ENCODE data around the gene CLEC2D. TPM values are rescaled to one million over a fixed set of nuclear protein-coding genes. Genes with fewer than 3 reads are reported as not detected.
A peak's percentile ranks its signal among the peaks of the same experiment; 100 is the strongest.
"Not testable (repeated sequence)": the region's sequence is repeated elsewhere in the genome, so short reads cannot be mapped to it uniquely, and the experiment has no call there.

The CLEC2D gene
- total RNA-seq, 1 experiment from 2014 or later, result 0.69 TPM

DNA sequence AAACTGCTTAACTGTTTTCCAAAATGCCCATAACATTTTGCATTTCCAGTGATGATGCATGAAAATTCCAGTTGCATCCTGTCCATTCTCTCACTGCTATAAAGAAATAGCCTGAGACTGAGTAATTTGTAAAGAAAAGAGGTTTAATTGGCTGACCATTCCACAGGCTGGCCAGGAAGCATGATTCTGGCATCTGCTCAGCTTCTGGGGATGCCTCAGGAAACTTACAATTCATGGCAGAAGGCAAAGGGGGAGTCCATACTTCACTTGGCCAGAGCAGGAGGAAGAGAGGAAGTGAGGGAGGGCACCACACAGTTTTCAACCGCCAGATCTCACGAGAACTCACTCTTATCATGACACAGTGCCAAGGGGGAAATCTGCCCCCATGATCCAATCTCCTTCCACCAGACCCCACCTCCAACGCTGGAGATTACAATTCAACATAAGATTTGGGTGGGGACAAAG is 18.2 kb upstream of the CLEC2D start:
- DNase-seq (ENCODE audit: low spot score), result no peak

DNA sequence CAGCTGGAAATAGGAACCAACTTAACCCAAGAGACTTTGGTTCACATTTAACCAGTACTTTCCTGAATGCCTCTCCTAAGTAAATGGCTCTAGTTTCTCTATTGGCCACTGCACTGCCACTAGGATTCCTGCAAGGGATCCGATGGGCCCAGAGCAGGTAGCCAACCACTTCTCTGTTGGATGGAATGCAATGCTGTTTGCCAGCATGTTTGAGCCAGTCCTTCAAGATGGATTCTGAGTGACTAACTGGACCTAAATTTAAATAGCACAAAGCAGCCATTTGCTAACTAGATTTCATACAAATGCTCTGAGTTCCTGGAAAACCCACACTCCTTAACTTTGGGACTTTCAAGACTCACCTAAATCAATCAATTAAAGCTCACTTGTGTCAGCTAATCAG is 9.5 kb upstream of the CLEC2D start:
- DNase-seq (ENCODE audit: low spot score), result no peak

DNA sequence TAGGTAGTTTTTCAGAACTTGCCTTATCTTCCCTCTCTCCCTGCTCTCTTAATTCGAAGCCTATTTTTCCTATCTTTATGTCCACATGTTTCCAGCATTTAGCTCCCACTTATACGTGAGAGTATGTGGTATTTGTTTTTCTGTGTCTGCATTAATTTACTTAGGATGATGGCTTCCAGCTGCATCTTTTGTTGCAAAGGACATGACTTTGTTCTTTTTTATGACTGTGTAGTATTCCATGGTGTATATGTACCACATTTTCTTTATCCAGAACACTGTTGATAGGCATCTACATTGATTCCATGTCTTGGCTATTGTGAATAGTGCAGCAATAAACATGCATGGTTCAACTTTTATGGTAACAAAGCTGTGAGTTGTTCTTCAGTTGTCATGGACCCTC is 7.8 kb upstream of the CLEC2D start:
- no peak for DNase-seq (ENCODE audit: low spot score)

DNA sequence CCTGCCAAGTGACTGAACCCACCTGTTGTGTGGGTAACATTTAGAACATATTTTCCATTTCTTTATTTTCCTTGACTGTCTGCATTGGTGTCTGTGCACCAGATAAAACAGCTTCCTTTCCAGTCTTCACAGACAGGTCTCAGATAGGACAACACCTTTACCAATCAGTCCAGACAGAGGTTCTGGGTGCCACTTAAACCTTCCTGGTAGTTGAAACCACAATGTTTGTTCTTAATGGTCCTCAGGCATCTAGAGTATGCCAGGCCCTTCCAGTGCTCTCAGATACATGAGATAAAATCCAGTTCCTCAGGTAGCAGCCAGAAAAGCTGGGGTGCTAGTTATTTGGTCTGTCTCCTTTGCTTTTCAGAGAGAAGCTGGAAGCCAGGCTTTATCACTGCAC is 7.0 kb upstream of the CLEC2D start:
- DNase-seq (ENCODE audit: low spot score), result no peak

DNA sequence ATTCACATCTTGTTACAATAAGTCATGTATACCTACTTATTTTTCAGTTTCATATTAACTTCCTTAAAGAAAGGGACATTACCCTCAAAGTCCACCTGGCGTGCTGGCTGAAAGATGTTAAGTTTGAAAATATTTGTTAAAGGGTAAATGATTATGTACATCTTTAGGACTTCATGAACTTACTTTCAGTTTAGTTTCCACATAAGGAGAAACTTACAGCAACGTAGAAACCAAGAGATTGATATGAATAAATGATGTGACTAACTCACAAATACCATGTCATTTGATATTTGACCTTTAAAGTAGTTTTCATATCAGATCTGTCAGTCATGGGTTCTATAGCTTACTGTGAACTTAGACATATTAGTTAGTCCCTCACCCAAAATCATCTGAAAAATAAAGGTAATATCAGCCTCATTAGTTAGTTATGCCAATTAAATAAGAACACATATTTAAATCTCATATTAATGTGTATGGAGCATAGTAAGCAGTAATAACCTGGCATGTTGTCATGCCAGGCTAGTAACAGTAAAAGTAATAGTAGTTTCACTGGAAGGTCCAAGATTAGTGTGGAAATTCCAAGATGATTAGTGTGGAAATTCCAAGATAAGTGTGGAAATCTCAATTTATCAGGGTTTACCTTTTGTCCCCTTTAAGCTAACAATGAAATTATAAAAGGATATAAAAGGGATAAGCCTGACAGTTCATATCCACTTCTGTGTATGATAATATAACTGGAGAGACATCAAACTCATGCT is 1.9 kb upstream of the CLEC2D start:
- DNase-seq (ENCODE audit: low spot score), result no peak

DNA sequence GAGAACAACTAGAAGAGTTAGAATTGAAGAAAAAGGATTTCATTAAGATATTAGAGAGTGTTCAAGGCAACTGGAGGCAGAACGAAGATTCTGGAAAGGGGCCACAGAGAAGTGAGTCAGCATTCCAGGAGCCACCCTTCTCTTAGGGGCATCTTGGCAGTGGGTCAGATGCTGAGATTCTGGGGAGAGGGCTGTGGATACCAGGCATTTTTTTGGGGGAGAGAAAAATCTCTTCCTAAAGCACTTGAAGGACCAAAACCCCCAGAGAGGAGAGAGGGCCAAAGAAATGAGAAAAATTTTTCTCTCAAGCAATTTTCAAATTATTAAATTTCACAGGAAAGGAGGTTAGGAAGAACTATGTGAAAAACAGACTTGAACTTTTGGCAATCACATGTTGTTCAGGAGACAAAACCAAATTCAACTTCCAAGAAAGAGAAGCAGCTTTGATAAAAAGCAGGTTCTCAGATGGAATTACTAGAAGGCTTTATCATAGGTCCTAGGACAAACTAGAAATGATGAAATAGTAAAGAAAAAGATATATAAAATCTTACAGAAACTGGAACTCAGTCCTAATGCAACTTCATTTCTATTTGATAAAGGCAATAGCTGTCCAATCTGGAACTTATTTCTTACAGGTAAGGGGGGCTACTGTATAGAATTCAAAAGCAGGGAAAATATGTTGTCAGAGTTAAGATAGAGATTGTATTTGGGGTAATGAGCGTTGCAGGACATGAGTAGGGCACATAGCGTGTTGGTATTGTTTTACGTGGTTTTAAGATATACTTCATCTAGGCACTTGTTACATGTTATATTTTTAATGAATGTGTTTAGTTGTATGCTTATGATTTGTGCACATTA is 1.1 kb upstream of the CLEC2D start:
- no peak for DNase-seq (ENCODE audit: low spot score)

DNA sequence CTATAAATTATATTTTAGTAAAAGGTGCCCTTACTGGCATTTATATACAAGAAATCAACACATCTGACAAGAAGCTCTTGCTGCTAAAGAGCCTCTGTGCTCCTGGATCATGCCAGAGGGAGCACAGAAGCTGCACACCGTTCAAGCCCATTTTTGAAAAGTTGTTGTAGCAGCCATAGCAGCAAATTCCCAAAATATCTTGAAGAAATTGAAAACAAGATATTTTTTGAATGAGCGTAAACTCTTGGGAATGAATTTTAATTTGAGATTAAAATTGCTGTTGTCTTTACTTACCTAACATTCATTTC is 540 bp upstream of the CLEC2D start:
- no peak for DNase-seq (ENCODE audit: low spot score)

DNA sequence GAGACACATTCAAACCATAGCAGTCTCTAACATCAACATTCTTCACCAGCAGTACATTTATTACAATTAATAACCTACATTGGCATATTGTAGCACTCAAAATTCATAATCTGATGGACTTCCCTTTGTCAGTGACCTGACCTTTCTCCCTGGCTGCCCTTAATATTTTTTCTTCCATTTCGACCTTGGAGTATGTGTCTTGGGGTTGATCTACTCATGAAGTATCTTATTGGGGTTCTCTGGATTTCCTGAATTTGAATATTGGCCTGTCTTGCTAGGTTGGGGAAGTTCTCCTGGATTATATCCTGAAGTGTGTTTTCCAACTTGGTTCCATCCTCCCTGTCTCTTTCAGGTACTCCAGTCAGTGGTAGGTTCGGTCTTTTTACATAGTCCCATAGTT is 2.8 kb downstream of the CLEC2D start:
- not testable (repeated sequence) for DNase-seq (ENCODE audit: low spot score)

DNA sequence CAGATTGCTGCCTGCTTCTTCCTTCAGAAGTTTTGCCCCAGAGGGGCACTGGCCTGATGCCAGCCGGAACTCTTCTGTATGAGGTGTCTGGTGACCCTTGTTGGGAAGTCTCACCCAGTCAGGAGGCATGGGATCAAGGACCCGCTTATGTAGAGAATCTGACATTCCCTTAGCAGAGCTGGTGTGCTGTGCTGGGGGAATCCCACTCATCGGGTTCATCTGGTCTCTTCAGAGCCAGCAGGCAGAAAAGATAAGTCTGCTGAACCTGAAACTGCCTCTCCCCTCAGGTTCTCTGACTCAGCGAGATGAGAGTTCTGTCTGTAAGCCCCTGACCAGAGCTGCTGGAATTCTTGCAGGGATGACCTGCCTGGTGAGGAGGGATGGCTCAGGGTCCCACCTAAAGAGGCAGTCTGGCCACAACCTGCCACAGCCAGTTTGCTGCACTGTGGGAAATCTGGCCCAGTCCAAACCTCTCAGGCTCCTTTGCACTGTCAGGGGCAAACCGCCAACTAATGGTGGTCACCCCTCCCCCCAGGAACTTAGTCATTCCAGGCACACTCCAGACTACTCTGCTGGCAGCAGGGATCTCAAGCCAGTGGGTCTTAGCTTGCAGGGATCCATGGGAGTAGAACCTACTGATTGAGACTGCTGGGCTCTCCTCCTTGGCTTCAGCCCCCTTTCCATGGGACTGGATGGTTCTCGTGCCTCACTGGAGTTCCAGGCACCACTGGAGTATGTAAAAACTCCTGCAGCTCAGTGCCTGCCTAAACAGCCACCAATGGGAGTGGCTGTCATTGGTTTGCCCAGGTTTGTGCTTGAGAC is 4.1 kb downstream of the CLEC2D start:
- peak; percentile 80 for DNase-seq (ENCODE audit: low spot score)

DNA sequence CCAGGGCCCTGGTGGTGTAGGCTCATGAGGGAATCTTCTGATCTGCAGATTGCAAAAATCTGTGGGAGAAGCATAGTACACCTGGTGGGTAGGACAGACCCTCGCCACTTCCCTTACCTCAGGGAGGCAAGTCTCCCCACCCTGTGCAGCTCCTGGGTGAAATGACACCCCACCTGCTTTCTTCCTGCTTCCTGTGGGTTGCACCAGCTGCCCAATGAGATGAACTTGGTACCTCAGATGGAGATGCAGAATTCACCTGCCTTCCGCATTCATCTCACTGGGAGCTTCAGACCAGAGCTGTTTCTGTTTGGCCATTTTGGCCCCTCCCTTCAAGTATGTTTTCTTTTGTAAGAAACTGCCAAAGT is 4.7 kb downstream of the CLEC2D start:
- DNase-seq (ENCODE audit: low spot score), result no peak

DNA sequence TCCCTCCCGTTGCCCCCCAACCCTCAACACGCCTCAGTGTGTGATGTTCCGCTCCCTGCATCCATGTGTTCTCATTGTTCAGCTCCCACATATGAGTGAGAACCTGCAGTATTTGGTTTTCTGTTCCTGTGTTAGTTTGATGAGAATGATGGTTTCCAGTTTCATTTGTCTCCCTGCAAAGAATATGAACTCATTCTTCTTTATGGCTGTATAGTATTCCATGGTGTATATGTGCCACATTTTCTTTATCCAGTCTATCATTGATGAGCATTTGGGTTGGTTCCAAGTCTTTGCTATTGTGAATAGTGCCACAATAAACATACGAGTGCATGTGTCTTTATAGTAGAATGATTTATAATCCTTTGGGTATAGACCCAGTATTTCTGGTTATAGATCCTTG is 13.0 kb downstream of the CLEC2D start:
- DNase-seq (ENCODE audit: low spot score), result not testable (repeated sequence)

DNA sequence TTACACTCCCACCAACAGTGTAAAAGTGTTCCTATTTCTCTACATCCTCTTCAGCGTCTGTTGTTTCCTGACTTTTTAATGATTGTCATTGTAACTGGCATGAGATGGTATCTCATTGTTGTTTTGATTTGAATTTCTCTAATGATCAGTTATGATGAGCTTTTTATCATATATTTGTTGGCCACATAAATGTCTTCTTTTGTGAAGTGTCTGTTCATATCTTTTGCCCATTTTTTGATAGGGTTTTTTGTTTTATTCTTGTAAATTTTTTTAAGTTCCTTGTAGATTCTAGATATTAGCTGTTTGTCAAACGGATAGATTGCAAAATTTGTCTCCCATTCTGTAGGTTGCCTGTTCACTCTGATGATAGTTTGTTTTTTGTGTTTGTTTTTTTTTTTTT is 13.4 kb downstream of the CLEC2D start:
- not testable (repeated sequence) for DNase-seq (ENCODE audit: low spot score)

DNA sequence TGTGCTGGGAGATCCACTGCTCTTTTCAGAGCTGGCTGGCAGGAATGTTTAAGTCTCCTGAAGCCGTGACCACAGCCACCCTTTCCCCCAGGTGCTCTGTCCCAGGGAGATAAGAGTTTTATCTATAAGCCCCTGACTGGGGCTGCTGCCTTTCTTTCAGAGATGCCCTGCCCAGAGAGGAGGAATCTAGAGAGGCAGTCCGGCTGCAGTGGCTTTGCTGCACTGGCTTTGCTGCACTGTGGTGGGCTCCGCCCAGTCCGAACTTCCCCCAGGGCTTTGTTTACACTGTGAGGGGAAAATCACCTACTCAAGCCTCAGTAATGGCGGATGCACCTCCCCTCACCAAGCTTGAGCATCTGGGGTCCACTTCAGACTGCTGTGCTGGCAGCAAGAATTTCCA is 15.9 kb downstream of the CLEC2D start:
- not testable (repeated sequence) for DNase-seq (ENCODE audit: low spot score)

DNA sequence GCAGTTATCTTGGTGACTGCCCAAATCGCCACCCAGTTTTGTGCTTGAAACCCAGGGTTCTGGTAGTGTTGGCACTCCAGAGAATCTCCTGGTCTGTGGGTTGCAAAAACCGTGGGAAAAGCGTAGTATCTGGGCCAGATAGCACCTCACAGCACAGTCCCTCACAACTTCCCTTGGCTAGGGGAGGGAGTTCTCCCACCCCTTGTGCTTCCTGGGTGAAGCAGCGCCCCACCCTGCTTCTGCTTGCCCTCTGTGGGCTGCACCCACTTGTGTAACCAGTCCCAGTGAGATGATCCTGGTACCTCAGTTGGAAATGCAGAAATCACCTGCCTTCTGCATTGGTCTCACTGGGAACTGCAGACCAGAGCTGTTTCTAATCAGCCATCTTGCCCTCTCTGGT is 16.4 kb downstream of the CLEC2D start:
- DNase-seq (ENCODE audit: low spot score), result no peak

DNA sequence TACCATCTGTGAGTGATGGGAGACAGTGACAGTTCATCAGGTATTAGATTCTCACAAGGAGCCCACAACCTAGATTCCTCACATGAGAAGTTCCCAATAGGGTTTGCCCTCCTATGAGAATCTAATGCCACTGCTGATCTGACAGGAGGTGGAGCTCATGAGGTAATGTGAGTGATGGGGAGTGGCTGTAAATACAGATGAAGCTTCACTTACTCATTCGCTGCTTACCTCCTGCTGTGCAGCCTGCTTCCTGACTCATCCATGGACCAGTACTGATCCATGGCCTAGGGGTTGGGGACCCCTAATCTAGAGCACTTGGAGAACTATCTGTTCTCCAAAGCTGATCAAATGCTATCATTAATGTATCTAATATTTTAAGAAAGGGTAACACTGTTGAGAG is 17.7 kb downstream of the CLEC2D start:
- DNase-seq (ENCODE audit: low spot score), result peak; percentile 74

DNA sequence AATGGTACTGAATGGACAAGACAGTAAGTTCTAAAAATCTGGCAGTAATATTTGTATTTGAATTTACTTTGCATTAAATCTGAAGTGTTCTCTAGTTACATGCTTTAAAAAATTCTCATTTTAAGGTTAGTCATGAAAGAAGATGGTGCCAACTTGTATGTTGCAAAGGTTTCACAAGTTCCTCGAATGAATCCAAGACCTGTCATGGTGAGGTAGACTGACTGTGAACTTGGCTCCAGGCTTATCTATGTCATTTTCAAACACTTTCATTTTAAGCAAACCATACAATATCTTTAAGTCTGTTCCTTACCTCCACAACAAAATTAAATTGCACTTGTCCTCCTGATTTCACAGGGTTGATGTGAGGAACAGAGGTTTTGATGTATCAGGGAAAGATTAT is 23.4 kb downstream of the CLEC2D start:
- DNase-seq (ENCODE audit: low spot score), result no peak

DNA sequence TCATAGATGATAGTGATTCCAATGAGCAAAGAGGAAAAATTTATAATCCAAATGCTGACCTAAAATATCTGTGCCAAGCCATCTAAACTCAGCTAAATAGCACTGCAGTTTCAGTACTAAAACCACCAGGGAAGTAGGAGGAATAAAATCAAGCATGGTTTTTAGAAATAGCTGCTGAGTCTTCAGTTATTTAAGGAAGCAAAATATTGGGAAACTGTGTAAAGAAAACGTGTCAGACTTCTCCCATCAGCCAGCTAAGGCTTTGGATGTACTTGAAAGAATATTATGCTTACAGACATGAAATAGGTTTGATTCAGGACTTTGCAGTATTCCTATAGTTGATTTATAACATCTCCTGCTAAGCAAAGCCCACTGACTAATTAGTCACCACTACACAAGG is 24.7 kb downstream of the CLEC2D start:
- DNase-seq (ENCODE audit: low spot score), result no peak

DNA sequence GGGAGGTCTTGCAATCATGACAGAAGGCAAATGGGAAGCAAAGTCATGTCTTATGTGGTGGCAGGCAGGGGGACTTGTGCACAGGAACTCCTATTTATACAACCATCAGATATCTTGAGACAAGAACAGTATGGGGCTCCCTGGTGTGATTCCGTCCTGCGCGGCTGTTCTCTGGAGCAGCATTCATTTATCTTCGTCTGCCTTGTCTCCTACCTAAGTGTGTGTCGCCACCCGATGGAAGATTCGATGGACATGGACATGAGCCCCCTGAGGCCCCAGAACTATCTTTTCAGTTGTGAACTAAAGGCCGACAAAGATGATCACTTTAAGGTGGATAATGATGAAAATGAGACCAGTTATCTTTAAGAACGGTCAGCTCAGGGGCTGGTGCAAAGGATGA is 25.6 kb downstream of the CLEC2D start:
- DNase-seq (ENCODE audit: low spot score), result not testable (repeated sequence)

DNA sequence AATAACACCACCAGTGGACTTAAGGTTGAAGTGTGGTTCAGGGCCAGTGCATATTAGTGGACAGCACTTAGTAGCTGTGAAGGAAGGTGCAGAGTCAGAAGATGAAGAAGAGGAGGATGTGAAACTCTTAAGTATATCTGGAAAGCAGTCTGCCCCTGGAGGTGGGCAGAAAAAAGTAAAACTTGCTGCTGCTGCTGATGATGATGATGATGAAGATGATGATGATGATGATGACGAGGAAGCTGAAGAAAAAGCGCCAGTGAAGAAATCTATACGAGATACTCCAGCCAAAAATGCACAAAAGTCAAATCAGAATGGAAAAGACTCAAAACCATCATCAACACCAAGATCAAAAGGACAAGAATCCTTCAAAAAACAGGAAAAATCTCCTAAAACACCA is 26.1 kb downstream of the CLEC2D start:
- not testable (repeated sequence) for DNase-seq (ENCODE audit: low spot score)

DNA sequence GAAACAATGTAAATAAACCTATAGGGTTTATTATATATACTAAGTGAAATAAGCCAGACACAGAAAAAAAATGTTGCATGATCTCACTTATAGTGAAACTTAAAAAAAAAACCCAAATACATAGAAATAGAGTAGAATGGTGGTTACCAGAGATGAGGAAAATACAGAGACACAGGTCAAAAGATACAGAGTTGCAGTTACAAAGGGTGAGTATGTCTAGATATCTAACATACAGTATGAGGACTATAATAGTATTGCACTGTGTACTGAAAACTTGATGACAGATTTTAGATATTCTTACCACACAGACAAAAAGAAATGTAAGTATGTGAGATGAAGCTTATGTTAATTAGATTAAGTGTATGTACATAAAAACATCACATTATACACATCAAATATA is 28.1 kb downstream of the CLEC2D start:
- DNase-seq (ENCODE audit: low spot score), result no peak

DNA sequence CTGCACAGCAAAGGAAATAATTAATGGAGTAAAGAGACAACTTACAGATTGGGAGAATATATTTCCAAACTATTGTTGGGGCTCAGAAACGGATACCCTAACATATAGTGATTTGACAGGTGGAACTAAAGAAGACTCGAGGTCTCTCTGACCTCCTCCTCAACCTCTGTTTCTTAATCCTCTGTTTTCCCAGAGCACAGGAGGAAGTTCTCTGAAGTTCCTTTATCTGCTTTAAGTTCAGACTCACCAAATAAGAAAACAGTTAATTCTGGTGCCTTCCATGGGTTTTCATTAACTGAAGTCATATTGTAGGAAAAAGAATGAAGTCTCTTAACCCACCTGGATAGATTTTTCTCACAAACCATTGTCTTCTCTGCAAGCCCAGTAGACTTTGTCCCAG is 29.2 kb downstream of the CLEC2D start:
- no peak for DNase-seq (ENCODE audit: low spot score)

DNA sequence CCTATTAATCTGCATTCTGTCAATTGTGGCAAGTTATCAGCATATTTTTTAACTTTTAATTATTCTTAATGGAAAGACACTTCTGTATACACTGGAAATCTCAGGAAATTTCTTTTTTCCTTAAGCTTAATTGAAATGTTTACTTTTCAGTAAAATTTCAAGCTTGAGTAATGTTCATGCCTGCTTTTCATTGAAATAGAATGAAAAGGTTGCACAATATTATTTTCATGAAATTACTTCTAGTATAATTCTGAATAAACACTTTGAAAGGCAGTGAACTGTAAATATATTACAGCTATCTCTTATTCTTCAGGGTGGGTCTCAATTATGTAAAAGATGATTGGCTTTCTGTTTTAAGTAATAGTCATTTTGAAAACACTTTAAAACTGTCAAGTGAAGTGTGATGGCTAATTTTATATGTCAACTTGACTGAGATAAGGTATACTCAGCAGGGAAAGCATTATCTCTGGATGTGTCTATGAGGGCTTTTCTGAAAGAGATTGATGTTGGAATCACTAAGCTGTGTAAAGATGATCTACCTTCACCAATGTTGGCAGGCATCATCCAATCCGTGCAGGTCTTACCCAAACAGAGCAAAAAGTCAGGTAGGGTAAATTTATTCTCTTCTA is 29.9 kb downstream of the CLEC2D start:
- DNase-seq (ENCODE audit: low spot score), result no peak
